ENCODE data around the gene ZNF845. TPM values are rescaled to one million over a fixed set of nuclear protein-coding genes. Genes with fewer than 3 reads are reported as not detected.
"Not testable (repeated sequence)": the region's sequence is repeated elsewhere in the genome, so short reads cannot be mapped to it uniquely, and the experiment has no call there.

Gene ZNF845
- total and polyA plus RNA-seq, 4 donors: 0.68 to 5.8 (median 1.5) TPM

GRCh38 chr19:53360056-53360455 lies 26.5 kb downstream of the ZNF845 start:
- peaks cover 14 to 26% (median 24%) of the 10 kb centered on the region in 4 donors for H3K9me3 ChIP-seq (ENCODE audit: control insufficient read depth in 4 of 4, low read length in 3 of 4)
- not testable (repeated sequence) for H3K4me1 ChIP-seq (ENCODE audit: control insufficient read depth in 4 of 4, insufficient read depth in 4 of 4, low read length in 3 of 4); H3K27me3 ChIP-seq (ENCODE audit: control insufficient read depth in 4 of 4, insufficient read depth in 4 of 4, low read length in 3 of 4); DNase-seq (ENCODE audit: low spot score); H3K36me3 ChIP-seq (ENCODE audit: control insufficient read depth in 4 of 4, insufficient read depth in 3 of 4, low read depth in 1 of 4, low read length in 3 of 4); H3K9ac ChIP-seq (ENCODE audit: low read depth in 1 of 2, low read length in 2 of 2); H3K4me3 ChIP-seq (ENCODE audit: low read depth in 1 of 3, low read length in 3 of 3); H3K27ac ChIP-seq (ENCODE audit: low read depth in 1 of 2, low read length in 2 of 2)
- WGBS: 91% methylated on average over 10 of the region's 10 CpGs

DNA sequence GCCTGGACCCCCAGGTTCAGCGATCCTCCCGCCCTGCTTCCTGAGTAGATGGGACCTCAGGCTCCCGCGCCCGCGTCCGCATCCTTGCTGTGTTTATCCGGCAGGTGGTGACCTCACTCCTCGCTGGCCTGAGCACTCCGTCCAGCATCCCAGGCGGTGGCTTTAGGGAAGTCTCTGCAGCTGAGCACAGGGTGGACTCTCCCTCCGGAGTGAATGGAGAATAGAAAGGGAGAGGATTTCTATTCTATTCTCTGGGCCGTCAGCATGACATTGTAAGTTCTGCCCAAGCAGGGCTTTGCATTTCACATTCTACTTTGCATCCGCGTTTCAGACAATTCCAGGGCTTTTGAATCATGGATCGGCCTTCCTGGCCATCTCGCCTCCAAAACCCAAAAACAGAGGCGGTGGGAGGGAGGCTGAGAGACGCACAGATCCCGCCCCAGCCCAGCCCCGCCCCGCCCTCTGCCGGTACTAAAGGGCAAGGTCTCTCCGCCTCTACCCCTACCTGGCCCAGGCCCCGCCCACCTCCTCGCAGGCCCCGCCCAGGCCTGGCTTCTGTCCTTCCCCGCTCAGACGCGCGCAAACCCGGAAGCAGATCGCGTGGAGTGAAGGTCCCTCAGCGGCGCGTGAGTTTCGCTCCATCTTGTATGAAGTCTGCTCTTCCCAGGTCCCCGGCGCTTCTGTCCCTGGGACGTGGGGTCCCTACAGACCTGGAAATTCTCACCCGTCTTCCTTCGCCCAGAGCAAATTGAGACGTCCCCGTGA lies 31.8 kb downstream of the ZNF845 start, which contains the start of gene ZNF525:
Gene ZNF525, plus strand, starts transcription at position 572 of the 765 bp plus-strand sequence. CDS start 6,577 bp downstream, outside the sequence.
- Histone ChIP-seq H3K27me3 (ENCODE audit: control insufficient read depth in 4 of 4, insufficient read depth in 4 of 4, low read length in 3 of 4) (no peaks in the 10 kb centered on the region), H3K4me3 (ENCODE audit: low read depth in 1 of 3, low read length in 3 of 3) (peak within 1 kb of the TSS; percentile 68 to 86 (median 69)), H3K9ac (ENCODE audit: low read depth in 1 of 2, low read length in 2 of 2) (peak within 1 kb of the TSS in 1 of 2 donors; percentile 32), H3K4me1 (ENCODE audit: control insufficient read depth in 4 of 4, insufficient read depth in 4 of 4, low read length in 3 of 4) (peaks cover 0 to 7% (median 2%) of the 10 kb centered on the region in 4 donors), H3K27ac (ENCODE audit: low read depth in 1 of 2, low read length in 2 of 2) (peak within 1 kb of the TSS in 1 of 2 donors; percentile 41), H3K9me3 (ENCODE audit: control insufficient read depth in 4 of 4, low read length in 3 of 4) (peaks cover 0 to 5% (median 0%) of the 10 kb centered on the region in 4 donors), H3K36me3 (ENCODE audit: control insufficient read depth in 4 of 4, insufficient read depth in 3 of 4, low read depth in 1 of 4, low read length in 3 of 4) (no peaks in the 10 kb centered on the region)
- TF ChIP-seq CTCF (IDR thresholded peaks at IDR 0.05; ENCODE audit: low read depth, low read length, missing input control): no peak
- TF ChIP-seq GABPA (IDR thresholded peaks at IDR 0.05 in 1 of 2, conservative IDR thresholded peaks at IDR 0.05 in 1 of 2): peak in 1 of 2 donors; percentile 84
- no peak for TF ChIP-seq JUND (IDR thresholded peaks at IDR 0.05)
- TF ChIP-seq RXRA (IDR thresholded peaks at IDR 0.05): no peak
- no peak for TF ChIP-seq FOXA1 (IDR thresholded peaks at IDR 0.05)
- TF ChIP-seq ATF3 (IDR thresholded peaks at IDR 0.05): no peak
- TF ChIP-seq, protein P1, sequence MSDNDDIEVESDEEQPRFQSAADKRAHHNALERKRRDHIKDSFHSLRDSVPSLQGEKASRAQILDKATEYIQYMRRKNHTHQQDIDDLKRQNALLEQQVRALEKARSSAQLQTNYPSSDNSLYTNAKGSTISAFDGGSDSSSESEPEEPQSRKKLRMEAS (IDR thresholded peaks at IDR 0.05): no peak
- TF ChIP-seq TAF1 (conservative IDR thresholded peaks at IDR 0.05): no peak
- no peak for TF ChIP-seq RAD21 (IDR thresholded peaks at IDR 0.05)
- no peak for TF ChIP-seq SP1 (IDR thresholded peaks at IDR 0.05)
- no peak for TF ChIP-seq NR2F2 (IDR thresholded peaks at IDR 0.05)
- no peak for TF ChIP-seq EGR1 (IDR thresholded peaks at IDR 0.05; ENCODE audit: low read depth in 2 of 2)
- peak; percentile 49 for TF ChIP-seq ZBTB33 (IDR thresholded peaks at IDR 0.05)
- peak; percentile 33 for TF ChIP-seq YY1 (IDR thresholded peaks at IDR 0.05)
- TF ChIP-seq FOXA2 (IDR thresholded peaks at IDR 0.05): no peak
- TF ChIP-seq, protein P2, sequence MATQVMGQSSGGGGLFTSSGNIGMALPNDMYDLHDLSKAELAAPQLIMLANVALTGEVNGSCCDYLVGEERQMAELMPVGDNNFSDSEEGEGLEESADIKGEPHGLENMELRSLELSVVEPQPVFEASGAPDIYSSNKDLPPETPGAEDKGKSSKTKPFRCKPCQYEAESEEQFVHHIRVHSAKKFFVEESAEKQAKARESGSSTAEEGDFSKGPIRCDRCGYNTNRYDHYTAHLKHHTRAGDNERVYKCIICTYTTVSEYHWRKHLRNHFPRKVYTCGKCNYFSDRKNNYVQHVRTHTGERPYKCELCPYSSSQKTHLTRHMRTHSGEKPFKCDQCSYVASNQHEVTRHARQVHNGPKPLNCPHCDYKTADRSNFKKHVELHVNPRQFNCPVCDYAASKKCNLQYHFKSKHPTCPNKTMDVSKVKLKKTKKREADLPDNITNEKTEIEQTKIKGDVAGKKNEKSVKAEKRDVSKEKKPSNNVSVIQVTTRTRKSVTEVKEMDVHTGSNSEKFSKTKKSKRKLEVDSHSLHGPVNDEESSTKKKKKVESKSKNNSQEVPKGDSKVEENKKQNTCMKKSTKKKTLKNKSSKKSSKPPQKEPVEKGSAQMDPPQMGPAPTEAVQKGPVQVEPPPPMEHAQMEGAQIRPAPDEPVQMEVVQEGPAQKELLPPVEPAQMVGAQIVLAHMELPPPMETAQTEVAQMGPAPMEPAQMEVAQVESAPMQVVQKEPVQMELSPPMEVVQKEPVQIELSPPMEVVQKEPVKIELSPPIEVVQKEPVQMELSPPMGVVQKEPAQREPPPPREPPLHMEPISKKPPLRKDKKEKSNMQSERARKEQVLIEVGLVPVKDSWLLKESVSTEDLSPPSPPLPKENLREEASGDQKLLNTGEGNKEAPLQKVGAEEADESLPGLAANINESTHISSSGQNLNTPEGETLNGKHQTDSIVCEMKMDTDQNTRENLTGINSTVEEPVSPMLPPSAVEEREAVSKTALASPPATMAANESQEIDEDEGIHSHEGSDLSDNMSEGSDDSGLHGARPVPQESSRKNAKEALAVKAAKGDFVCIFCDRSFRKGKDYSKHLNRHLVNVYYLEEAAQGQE (IDR thresholded peaks at IDR 0.05): no peak
- TF ChIP-seq HNF4A (conservative IDR thresholded peaks at IDR 0.05): peak; percentile 18 to 32
- no peak for TF ChIP-seq HNF4G (IDR thresholded peaks at IDR 0.05)
- DNase-seq (ENCODE audit: low spot score): peak; percentile 92
- 4% methylated on average over 45 of the region's 45 CpGs for WGBS

Measured in liver (tissue), 9 donors.